ENCODE measurements around the gene COBL.

COBL gene

DNA sequence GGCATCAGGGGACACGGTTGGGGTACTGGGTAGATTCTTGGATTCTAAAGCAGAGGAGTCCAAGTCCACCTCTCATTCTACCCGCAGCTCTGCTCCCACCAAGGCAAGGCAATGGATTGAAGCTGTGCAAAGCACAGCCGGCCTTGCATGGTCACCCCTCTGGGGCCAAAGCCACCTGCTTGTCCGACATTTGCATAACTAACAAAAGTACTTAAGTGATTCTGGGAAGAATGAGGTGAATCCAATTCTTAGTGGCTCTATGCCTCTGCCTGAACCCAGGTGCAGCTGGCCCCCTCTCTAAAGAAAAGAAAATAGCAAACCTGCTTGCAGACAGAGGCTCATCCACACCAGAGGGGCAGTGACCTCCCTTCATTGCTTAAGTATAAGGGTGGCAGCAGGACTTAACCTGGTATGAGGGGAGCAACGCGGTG, 10.7 kb upstream of the COBL start:
- DNase-seq (ENCODE audit: low read depth): no peak

- DNase-seq (ENCODE audit: low read depth): no peak
These were observed 10.2 kb upstream of the COBL start for GRCh38 chr7:51326656-51327286.

DNA sequence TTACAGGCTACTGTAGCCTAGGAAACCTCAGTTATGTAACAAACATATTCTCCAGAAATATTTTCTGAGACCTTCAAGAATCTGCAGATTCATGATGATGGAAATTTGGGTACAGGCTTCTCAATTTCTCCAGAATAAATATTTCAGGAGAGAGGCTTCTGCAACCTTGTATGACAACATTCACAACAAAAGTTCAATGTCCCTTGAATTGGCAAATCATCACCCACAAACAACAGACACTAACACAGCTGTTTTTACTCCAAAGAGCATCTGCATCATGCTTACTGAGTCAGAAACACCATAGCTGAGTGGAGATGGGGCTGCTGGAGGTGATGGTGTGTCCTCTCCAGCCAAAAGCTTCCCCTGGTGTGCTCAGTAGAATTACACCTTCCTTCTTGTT, 9.3 kb upstream of the COBL start:
- DNase-seq (ENCODE audit: low read depth): no peak

GRCh38 chr7:51325261-51325676, 8.7 kb upstream of the COBL start:
- no peak for DNase-seq (ENCODE audit: low read depth)

GRCh38 chr7:51324206-51324898, 7.7 kb upstream of the COBL start:
- no peak for DNase-seq (ENCODE audit: low read depth)

- no peak for DNase-seq (ENCODE audit: low read depth)
These were observed 5.4 kb upstream of the COBL start for GRCh38 chr7:51321961-51322515.

- DNase-seq (ENCODE audit: low read depth): no peak
These were observed 2.4 kb upstream of the COBL start for GRCh38 chr7:51318886-51319579.

GRCh38 chr7:51318001-51318400, 1.4 kb upstream of the COBL start:
- no peak for DNase-seq (ENCODE audit: low read depth)

DNA sequence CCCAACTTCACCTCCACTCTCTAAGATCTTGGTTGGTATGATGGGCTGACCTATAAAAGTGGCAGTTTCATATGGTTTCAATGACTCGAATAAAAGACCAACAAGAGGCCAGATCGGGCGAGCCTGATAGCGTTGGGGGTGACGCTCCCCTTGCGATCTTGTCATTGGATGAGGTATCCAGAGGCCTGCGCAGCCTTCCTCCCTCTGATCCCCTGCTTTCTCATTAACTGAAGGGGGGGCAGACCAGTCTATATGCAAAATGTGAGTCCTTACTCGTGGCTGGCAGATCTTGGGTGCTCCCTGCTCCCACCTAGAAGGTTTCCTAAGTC, 937 bp upstream of the COBL start:
- DNase-seq (ENCODE audit: low read depth): no peak

DNA sequence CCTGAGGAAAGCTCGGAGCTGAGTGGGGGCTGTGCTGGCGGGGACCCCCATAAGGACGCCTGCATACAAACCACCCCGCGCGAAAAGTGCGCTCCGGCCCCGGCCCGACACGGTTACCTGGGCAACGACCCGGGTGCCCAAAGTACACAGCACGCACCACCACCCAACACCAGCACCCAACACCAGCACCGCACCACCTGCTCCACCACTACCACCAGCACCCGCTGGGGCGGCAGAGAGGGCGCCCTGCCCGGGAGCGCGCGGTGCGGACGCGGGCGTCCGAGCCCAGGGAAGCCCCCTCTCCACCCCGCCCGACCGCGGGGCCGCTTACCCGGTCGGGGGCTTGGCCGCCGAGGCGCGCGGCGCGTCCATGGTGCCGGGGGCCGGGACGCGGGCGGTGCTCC, 345 bp downstream of the COBL start:
- no peak for DNase-seq (ENCODE audit: low read depth)

DNA sequence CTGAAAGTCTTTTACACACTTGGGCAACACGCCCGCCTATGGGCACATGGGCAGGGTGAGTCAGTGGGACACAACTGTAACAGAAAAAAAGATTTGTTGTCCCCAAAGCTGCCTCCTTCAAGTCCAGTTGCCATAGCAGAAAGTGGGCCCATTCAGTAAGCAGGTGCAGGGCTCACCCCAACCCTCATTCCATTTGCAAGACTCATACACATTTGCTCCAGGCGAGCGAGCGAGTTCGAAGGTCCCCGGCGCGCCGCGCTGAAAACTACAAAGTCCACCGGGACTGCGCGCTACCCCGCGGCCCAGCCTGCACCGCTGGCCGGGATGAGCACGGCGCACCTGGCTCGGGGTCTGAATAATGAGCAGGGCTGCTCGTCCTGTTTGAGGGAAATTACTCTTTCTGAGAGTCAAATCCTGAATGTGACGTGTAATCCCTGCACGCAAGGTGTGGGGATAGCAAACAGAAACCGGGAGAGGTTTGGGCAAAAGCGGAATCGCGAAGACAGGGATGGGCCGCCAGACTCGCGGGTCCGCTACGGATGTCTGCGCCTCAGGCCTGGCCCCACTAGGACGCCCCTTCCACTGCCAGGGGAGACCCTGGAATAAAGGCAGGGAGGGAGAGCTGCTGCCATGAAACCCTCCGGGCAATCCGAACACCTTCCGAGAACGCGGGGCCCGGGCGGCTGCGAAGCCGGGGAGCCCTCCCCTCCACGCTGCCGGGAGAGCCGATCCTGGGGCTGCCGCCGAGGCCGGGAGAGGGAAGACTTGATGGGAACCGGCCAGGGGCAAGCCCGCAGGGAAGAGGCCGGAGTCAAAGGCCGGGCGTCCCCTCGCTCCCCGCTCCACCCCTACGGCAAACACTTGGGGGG, 982 bp downstream of the COBL start:
- DNase-seq (ENCODE audit: low read depth): no peak

DNA sequence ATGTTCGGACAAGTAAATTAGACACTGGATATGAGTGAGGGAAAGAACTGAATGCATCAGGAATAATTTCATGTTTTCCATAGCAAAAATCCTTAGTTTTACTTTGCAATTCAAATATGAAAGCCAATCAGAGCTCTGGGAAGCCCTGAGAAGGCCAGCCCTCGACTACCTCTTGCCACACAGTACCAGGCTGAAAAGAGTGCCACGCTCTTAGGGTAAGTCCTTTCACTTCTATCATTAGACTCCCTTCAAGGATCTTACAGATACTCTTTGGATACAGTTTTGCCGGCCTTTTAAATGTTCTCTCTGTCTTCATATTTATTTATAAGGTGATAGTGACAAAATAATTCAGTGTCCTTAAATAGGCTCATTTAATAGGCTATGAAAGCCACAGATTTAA, 1.9 kb downstream of the COBL start:
- no peak for DNase-seq (ENCODE audit: low read depth)

GRCh38 chr7:51313738-51314425, 2.7 kb downstream of the COBL start:
- no peak for DNase-seq (ENCODE audit: low read depth)

GRCh38 chr7:51312951-51313737, 3.5 kb downstream of the COBL start:
- no peak for DNase-seq (ENCODE audit: low read depth)

- DNase-seq (ENCODE audit: low read depth): no peak
These were observed 5.4 kb downstream of the COBL start for GRCh38 chr7:51311166-51311565.

DNA sequence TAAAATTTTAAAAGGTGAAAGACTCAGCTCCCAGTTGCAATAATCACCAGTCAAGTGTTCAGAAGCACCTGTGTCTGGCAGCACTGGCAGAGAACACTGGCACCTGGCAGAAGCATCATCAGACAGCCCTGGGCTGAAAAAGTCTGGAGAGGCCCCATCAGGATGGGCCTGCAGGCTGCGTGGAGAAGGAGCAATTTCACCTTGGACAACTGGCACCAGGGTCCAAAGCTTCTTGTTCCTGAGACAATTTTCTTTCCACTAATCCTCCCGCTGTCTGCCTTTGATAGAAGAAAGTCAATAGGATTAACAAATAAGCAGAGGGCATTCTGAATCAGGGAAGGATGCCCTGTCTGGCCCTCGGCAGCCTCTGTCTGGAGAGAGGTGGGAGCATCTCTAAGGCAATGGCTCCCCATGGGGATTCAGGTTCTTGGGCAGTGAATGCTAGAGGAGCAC, 6.5 kb downstream of the COBL start:
- DNase-seq (ENCODE audit: low read depth): no peak

DNA sequence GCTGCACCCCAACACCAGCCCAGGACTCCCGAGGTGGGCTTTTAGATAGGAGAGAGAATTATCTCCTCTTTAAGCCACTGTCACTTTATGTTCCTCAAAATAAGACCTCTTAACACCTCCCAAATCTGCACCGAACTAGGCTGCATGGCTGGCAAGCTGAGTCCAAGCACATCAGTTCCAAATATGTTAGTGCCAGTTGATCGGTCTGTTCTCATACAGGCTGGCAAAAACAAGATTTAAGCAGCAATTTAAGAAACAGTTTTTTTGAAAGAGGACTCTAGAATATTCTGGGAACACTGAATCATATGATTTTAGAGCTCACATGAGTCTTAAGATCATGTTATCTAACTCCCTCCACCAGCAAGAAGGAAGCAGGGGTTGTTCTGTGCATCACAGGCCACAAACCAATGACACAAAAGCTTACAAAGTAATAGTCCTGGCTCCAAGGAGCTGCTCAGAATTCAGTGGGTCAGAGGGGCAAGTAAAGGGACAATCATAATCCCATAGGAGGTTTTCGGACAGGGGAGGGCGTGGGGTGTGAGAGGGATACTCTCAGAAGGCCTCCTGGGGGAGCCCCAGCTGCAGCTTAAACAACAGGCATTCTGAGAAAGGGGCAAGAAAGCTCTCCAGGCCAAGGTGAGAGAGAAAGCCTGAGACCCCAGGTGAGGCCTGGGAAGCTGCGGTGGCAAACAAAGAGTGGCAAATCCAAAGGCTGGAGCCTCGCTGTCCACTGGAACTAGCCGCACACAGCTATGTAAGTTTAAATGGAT, 7.1 kb downstream of the COBL start:
- no peak for DNase-seq (ENCODE audit: low read depth)

GRCh38 chr7:51308696-51309095, 7.9 kb downstream of the COBL start:
- DNase-seq (ENCODE audit: low read depth): no peak

GRCh38 chr7:51308265-51308664, 8.3 kb downstream of the COBL start:
- no peak for DNase-seq (ENCODE audit: low read depth)

- DNase-seq (ENCODE audit: low read depth): no peak
These were observed 8.9 kb downstream of the COBL start for GRCh38 chr7:51307651-51308210.
